ENCODE data around the gene MAGEB2. TPM values are rescaled to one million over a fixed set of nuclear protein-coding genes. Genes with fewer than 3 reads are reported as not detected.

MAGEB2 gene
- total RNA-seq, 2 donors from 2014 or later = not detected

DNA sequence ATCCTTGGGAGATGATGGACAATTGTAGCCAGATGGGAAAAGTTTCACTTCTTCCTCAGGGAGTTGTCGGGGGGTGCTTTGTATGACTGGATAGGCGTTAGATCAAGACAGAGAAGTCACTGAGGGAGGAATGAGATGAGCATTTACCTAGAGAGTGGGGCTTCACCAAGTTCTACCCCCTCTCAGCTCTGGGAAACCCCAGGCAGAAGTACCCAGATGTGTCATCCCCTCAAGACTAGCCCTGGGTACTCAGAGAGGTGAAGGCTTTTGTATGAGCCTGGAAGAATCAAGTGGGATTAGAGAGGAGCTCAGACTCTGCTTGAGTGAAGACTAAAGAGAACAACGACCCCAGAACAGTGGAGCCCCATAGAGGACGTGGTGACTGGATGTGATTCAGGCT, 33.5 kb downstream of the MAGEB2 start:
- H3K4me1 ChIP-seq (ENCODE audit: control insufficient read depth in 1 of 2, low read depth in 2 of 2) = no peaks in the 10 kb centered on the region
- H3K4me3 ChIP-seq = no peak overlapping the region
- H3K36me3 ChIP-seq = no peaks in the 10 kb centered on the region
- ATAC-seq (ENCODE audit: insufficient number of reproducible peaks, low FRiP score, low read depth) (no peak), DNase-seq (ENCODE audit: low spot score) (no peak)
- no peak overlapping the region for H3K27ac ChIP-seq
- TF ChIP-seq, protein P1, sequence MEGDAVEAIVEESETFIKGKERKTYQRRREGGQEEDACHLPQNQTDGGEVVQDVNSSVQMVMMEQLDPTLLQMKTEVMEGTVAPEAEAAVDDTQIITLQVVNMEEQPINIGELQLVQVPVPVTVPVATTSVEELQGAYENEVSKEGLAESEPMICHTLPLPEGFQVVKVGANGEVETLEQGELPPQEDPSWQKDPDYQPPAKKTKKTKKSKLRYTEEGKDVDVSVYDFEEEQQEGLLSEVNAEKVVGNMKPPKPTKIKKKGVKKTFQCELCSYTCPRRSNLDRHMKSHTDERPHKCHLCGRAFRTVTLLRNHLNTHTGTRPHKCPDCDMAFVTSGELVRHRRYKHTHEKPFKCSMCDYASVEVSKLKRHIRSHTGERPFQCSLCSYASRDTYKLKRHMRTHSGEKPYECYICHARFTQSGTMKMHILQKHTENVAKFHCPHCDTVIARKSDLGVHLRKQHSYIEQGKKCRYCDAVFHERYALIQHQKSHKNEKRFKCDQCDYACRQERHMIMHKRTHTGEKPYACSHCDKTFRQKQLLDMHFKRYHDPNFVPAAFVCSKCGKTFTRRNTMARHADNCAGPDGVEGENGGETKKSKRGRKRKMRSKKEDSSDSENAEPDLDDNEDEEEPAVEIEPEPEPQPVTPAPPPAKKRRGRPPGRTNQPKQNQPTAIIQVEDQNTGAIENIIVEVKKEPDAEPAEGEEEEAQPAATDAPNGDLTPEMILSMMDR (IDR thresholded peaks at IDR 0.05) = no peak
- no peaks in the 10 kb centered on the region for H3K9me3 ChIP-seq
- no peaks in the 10 kb centered on the region for H3K27me3 ChIP-seq (replicated peaks; ENCODE audit: insufficient read depth)

DNA sequence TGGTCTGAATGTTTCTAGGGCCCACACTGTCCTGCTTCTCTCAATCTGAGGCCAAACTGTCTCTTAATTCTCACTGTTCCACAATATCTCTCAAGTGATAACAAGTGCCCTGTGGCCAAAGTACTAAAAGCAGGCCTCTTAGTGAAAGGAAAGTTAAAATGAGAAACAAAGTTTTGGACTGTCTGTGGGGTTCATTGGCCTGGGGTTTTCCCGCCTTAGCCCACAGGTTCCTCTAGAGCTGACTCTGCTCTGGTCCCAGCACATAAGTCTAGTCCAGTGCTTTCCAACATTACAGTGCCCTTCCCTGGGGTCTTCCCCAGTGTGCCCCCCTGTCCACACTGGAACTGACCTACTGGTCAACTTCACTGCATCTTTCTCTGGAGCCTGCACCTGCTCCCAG, 37.9 kb downstream of the MAGEB2 start:
- no peaks in the 10 kb centered on the region for H3K4me1 ChIP-seq (ENCODE audit: control insufficient read depth in 1 of 2, low read depth in 2 of 2)
- no peak for DNase-seq (ENCODE audit: low spot score)
- H3K27ac ChIP-seq = no peak overlapping the region
- no peak overlapping the region for H3K4me3 ChIP-seq
- no peaks in the 10 kb centered on the region for H3K27me3 ChIP-seq (replicated peaks; ENCODE audit: insufficient read depth)
- H3K36me3 ChIP-seq = no peaks in the 10 kb centered on the region
- TF ChIP-seq, protein P1 (IDR thresholded peaks at IDR 0.05) = no peak
- no peaks in the 10 kb centered on the region for H3K9me3 ChIP-seq
- no peak for ATAC-seq (ENCODE audit: insufficient number of reproducible peaks, low FRiP score, low read depth)

DNA sequence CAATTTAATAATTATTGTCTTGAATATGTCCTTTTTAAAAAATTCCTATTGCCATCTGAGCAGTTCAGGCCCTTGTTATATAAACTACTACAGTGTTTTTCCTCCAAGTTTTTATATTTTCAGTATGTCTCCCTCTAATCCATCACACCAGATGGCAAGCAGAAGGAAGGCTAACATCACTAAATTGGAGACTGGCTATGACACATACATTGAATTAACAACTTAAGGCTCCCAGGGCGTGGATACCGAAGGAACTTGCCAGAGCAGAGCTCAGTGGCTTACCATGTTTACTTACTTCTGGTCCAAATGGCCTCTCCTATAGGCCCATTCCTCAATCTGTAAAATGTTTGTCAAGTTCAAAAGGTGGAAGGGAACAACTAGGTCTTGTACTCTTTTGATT, 44.6 kb downstream of the MAGEB2 start:
- DNase-seq (ENCODE audit: low spot score) = no peak
- H3K9me3 ChIP-seq = no peaks in the 10 kb centered on the region
- TF ChIP-seq, protein P1 (IDR thresholded peaks at IDR 0.05) = no peak

GRCh38 chrX:30261012-30261411, 45.6 kb downstream of the MAGEB2 start:
- ATAC-seq (ENCODE audit: insufficient number of reproducible peaks, low FRiP score, low read depth) = no peak
- TF ChIP-seq, protein P1 (IDR thresholded peaks at IDR 0.05) = no peak
- Histone ChIP-seq H3K27ac (no peak overlapping the region), H3K27me3 (replicated peaks; ENCODE audit: insufficient read depth) (no peaks in the 10 kb centered on the region), H3K36me3 (no peaks in the 10 kb centered on the region), H3K9me3 (no peaks in the 10 kb centered on the region), H3K4me1 (ENCODE audit: control insufficient read depth in 1 of 2, low read depth in 2 of 2) (no peaks in the 10 kb centered on the region), H3K4me3 (no peak overlapping the region)
- no peak for DNase-seq (ENCODE audit: low spot score)

More for the DNA sequence above, 44.6 kb downstream of the MAGEB2 start:
- Histone ChIP-seq H3K36me3 (no peaks in the 10 kb centered on the region), H3K4me3 (no peak overlapping the region), H3K27me3 (replicated peaks; ENCODE audit: insufficient read depth) (no peaks in the 10 kb centered on the region), H3K4me1 (ENCODE audit: control insufficient read depth in 1 of 2, low read depth in 2 of 2) (no peaks in the 10 kb centered on the region), H3K27ac (no peak overlapping the region)
- no peak for ATAC-seq (ENCODE audit: insufficient number of reproducible peaks, low FRiP score, low read depth)

DNA sequence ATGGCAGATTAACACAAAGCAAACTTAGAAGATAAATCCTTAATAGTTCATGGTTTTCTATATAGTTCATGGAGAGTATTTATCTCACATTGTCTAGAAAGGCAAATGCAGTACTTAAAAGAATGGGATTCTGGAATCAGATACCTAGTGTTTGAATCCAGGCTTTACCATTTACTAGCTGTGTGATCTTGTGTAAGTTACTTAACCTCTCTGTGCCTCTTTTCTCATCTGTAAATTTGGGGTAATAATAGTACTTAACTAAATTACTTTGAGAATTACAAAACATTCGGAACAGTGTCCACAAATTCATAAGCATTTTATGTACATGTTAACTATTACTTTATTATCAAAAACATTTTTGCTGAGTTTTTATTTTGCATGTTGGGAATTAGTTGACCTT, 47.4 kb downstream of the MAGEB2 start:
- Histone ChIP-seq H3K9me3 (no peaks in the 10 kb centered on the region), H3K36me3 (no peaks in the 10 kb centered on the region), H3K4me1 (ENCODE audit: control insufficient read depth in 1 of 2, low read depth in 2 of 2) (no peaks in the 10 kb centered on the region), H3K4me3 (no peak overlapping the region), H3K27ac (no peak overlapping the region), H3K27me3 (replicated peaks; ENCODE audit: insufficient read depth) (no peaks in the 10 kb centered on the region)
- DNase-seq (ENCODE audit: low spot score) (no peak), ATAC-seq (ENCODE audit: insufficient number of reproducible peaks, low FRiP score, low read depth) (no peak)
- TF ChIP-seq, protein P1 (IDR thresholded peaks at IDR 0.05) = no peak

Other genes with a start within 250 kb of the MAGEB2 start
- not detected for gene MAGEB3, start 15.1 kb downstream of the MAGEB2 start, total RNA-seq
- not detected for gene MAGEB4, start 26.4 kb downstream of the MAGEB2 start, total RNA-seq
- not detected for gene MAGEB1, start 31.6 kb downstream of the MAGEB2 start, total RNA-seq
- under 1 TPM in 1 of 2 donors, not detected in 1; 0.81 TPM for gene NR0B1, start 93.8 kb downstream of the MAGEB2 start, total RNA-seq